HG02938 (cell line): ENCODE results near the gene SMARCA4.
"Not testable (repeated sequence)": the region's sequence is repeated elsewhere in the genome, so short reads cannot be mapped to it uniquely, and the experiment has no call there.

Source experiments
- ATAC-seq: cut with Tn5 transposase; IDR thresholded peaks from one replicate; pipeline ENCODE4 v1.9.1; 2021; ENCODE audit warnings: mild to moderate bottlenecking, moderate library complexity; ENCODE audit not compliant: unreplicated experiment

The SMARCA4 gene

GRCh38 chr19:11092181-11092538 is 131.3 kb downstream of the SMARCA4 start:
- no peak for ATAC-seq

GRCh38 chr19:11093689-11094238 is 132.9 kb downstream of the SMARCA4 start:
- ATAC-seq = no peak

- no peak for ATAC-seq
Measured at GRCh38 chr19:11094520-11094894, 133.7 kb downstream of the SMARCA4 start.

- ATAC-seq = peak; percentile 49
Measured at GRCh38 chr19:11096210-11096841, 135.5 kb downstream of the SMARCA4 start.

- ATAC-seq = not testable (repeated sequence)
Measured at GRCh38 chr19:11097367-11097766, 136.5 kb downstream of the SMARCA4 start.

GRCh38 chr19:11098327-11098726 is 137.5 kb downstream of the SMARCA4 start:
- ATAC-seq = no peak

GRCh38 chr19:11098861-11099260 is 138.0 kb downstream of the SMARCA4 start:
- ATAC-seq = no peak

- no peak for ATAC-seq
Measured at GRCh38 chr19:11100049-11100448, 139.2 kb downstream of the SMARCA4 start.

- no peak for ATAC-seq
Measured at GRCh38 chr19:11101057-11101456, 140.2 kb downstream of the SMARCA4 start.

- ATAC-seq = no peak
Measured at GRCh38 chr19:11102944-11103343, 142.1 kb downstream of the SMARCA4 start.

- ATAC-seq = not testable (repeated sequence)
Measured at GRCh38 chr19:11103667-11104066, 142.8 kb downstream of the SMARCA4 start.

GRCh38 chr19:11105014-11105636 is 144.3 kb downstream of the SMARCA4 start:
- no peak for ATAC-seq

GRCh38 chr19:11106477-11106876 is 145.6 kb downstream of the SMARCA4 start:
- no peak for ATAC-seq

- ATAC-seq = no peak
Measured at GRCh38 chr19:11108746-11109145, 147.9 kb downstream of the SMARCA4 start.

- ATAC-seq = no peak
Measured at GRCh38 chr19:11111117-11111770, 150.4 kb downstream of the SMARCA4 start.

GRCh38 chr19:11111771-11112144 is 150.9 kb downstream of the SMARCA4 start:
- no peak for ATAC-seq
